Right lobe of liver (tissue), 4 donors: ENCODE data around the gene SCN4A.
"Not testable (repeated sequence)": the region's sequence is repeated elsewhere in the genome, so short reads cannot be mapped to it uniquely, and the experiment has no call there.

Experiments
- CTCF ChIP-seq, 4 donors: fragments of 200-600 bp in 3 of 4; fragments of 450-650 bp in 1 of 4; IDR thresholded peaks; one replicate each; pipeline versions ENCODE4 v1.5.1 to v1.8.0; 2016 to 2022; ENCODE audit warnings: antibody characterized with exemption in 4 of 4, mild to moderate bottlenecking in 2 of 4
- POLR2A ChIP-seq: fragments of 450-650 bp; IDR thresholded peaks from one replicate; pipeline ENCODE4 v1.6.1; 2017; ENCODE audit warnings: antibody characterized with exemption, mild to moderate bottlenecking
- donor health status: DM: no; HTN: no; CAD: no.
- donor health status: DM: no; HTN: no; CAD: no.
- donor health status: DM: no; HTN: yes; CAD: no.

GRCh38 chr17:63920779-63921178, 51.9 kb downstream of the SCN4A start:
- not testable (repeated sequence) for TF ChIP-seq POLR2A; CTCF (IDR thresholded peaks at IDR 0.05)
